GM23338 (cell line): ENCODE results near the gene SYTL1. TPM values are rescaled to one million over a fixed set of nuclear protein-coding genes. Genes with fewer than 3 reads are reported as not detected.

Experiments
- ATAC-seq: fragments of 200-7000 bp; cut with Tn5 transposase; 3 replicates; pipeline ENCODE4 v1.9.1; 2020
- DNase-seq: peaks from one replicate; pipeline ENCODE4 v3.0.0-alpha.2; 2015; ENCODE audit warnings: low spot score
- H2AFZ ChIP-seq: fragments of 200-600 bp; sonication (generic); 2 replicates; pipeline ENCODE4 v1.8.0; 2016; ENCODE audit warnings: antibody characterized with exemption, mild to moderate bottlenecking, moderate library complexity
- H3F3A ChIP-seq: fragments of 200-600 bp; sonication (generic); replicated peaks from 2 replicates; pipeline ENCODE4 v1.8.0; 2017; ENCODE audit warnings: antibody characterized with exemption, mixed run types, low read depth
- H3K27ac ChIP-seq: fragments of 200-600 bp; sonication (generic); 2 replicates; pipeline ENCODE4 v1.6.1; 2016; ENCODE audit warnings: low read depth
- H3K27me3 ChIP-seq: fragments of 200-600 bp; sonication (generic); 2 replicates; pipeline ENCODE4 v1.8.0; 2016; ENCODE audit warnings: mild to moderate bottlenecking, mixed run types, moderate library complexity; ENCODE audit not compliant: insufficient read depth
- H3K36me3 ChIP-seq: fragments of 200-600 bp; sonication (generic); 2 replicates; pipeline ENCODE4 v1.8.0; 2016; ENCODE audit warnings: mild to moderate bottlenecking; ENCODE audit not compliant: insufficient read depth
- H3K4me1 ChIP-seq: fragments of 200-600 bp; sonication (generic); 2 replicates; pipeline ENCODE4 v1.8.0; 2016; ENCODE audit warnings: mild to moderate bottlenecking, moderate library complexity; ENCODE audit not compliant: insufficient read depth
- H3K4me2 ChIP-seq: fragments of 200-600 bp; sonication (generic); 2 replicates; pipeline ENCODE4 v1.7.1; 2017; ENCODE audit warnings: mixed run types
- H3K4me3 ChIP-seq: fragments of 200-600 bp; sonication (generic); 2 replicates; pipeline ENCODE4 v1.6.1; 2016; ENCODE audit warnings: mixed run types
- H3K79me2 ChIP-seq: fragments of 200-600 bp; sonication (generic); replicated peaks from 2 replicates; pipeline ENCODE4 v1.8.0; 2017; ENCODE audit warnings: mild to moderate bottlenecking; ENCODE audit not compliant: insufficient read depth
- H3K9me2 ChIP-seq: fragments of 200-600 bp; sonication (generic); 2 replicates; pipeline ENCODE4 v1.8.0; 2017; ENCODE audit not compliant: insufficient read depth
- H4K20me1 ChIP-seq: fragments of 200-600 bp; sonication (generic); replicated peaks from 2 replicates; pipeline ENCODE4 v1.8.0; 2017; ENCODE audit warnings: mild to moderate bottlenecking; ENCODE audit not compliant: insufficient read depth
- H3K27ac Mint-ChIP-seq: 2 replicates; pipeline ENCODE4 v1.8.0; 2020; ENCODE audit warnings: inconsistent platforms, mild to moderate bottlenecking, moderate library complexity, mixed read lengths
- H3K27me3 Mint-ChIP-seq: 3 replicates; pipeline ENCODE4 v1.8.0; 2022; ENCODE audit warnings: low read depth, mild to moderate bottlenecking, moderate library complexity, mixed read lengths, inconsistent platforms; ENCODE audit not compliant: insufficient read depth, poor library complexity
- H3K36me3 Mint-ChIP-seq: 3 replicates; pipeline ENCODE4 v1.8.0; 2021; ENCODE audit warnings: low read depth, mild to moderate bottlenecking, inconsistent platforms, moderate library complexity, mixed read lengths
- H3K4me1 Mint-ChIP-seq: 3 replicates; pipeline ENCODE4 v1.8.0; 2020; ENCODE audit warnings: mild to moderate bottlenecking, inconsistent platforms, mixed read lengths
- H3K4me3 Mint-ChIP-seq: 3 replicates; pipeline ENCODE4 v1.8.0; 2021; ENCODE audit warnings: moderate library complexity, mild to moderate bottlenecking, inconsistent platforms, mixed read lengths
- H3K9me3 Mint-ChIP-seq: 3 replicates; pipeline ENCODE4 v1.8.0; 2020; ENCODE audit warnings: moderate library complexity, mild to moderate bottlenecking, inconsistent platforms, mixed read lengths
- CREB1 ChIP-seq: fragments of 250-450 bp; sonication (Bioruptor Pico); IDR thresholded peaks from 2 replicates; pipeline ENCODE4 v1.5.0; 2020; ENCODE audit warnings: low read depth, mild to moderate bottlenecking, moderate library complexity
- EZH2 ChIP-seq: fragments of 200-600 bp; sonication (generic); IDR thresholded peaks from one replicate; pipeline ENCODE4 v1.8.0; 2017; ENCODE audit warnings: antibody characterized with exemption, mild to moderate bottlenecking, low read depth; ENCODE audit not compliant: unreplicated experiment
- EZH2phosphoT487 ChIP-seq: fragments of 200-600 bp; sonication (generic); IDR thresholded peaks from one replicate; pipeline ENCODE4 v1.8.1; 2018; ENCODE audit warnings: antibody characterized with exemption; ENCODE audit not compliant: unreplicated experiment
- JUNB ChIP-seq: IDR thresholded peaks from one replicate; pipeline ENCODE4 v1.6.1; 2016; ENCODE audit warnings: antibody characterized with exemption; ENCODE audit not compliant: unreplicated experiment
- NANOG ChIP-seq: IDR thresholded peaks from 2 replicates; pipeline ENCODE4 v1.6.1; 2016; ENCODE audit warnings: antibody characterized with exemption, borderline replicate concordance
- POLR2AphosphoS5 ChIP-seq: IDR thresholded peaks from 2 replicates; pipeline ENCODE4 v1.6.1; 2016; ENCODE audit warnings: antibody characterized with exemption, low read depth
- STAT1 ChIP-seq: IDR thresholded peaks from one replicate; pipeline ENCODE4 v1.6.1; 2016; ENCODE audit warnings: antibody characterized with exemption; ENCODE audit not compliant: unreplicated experiment
- ZNF114 ChIP-seq: fragments of 250-450 bp; sonication (Bioruptor Pico); IDR thresholded peaks from 2 replicates; pipeline ENCODE4 v1.5.0; 2020; ENCODE audit warnings: mild to moderate bottlenecking, moderate library complexity
- ZNF331 ChIP-seq: fragments of 250-450 bp; sonication (Bioruptor Pico); IDR thresholded peaks from 2 replicates; pipeline ENCODE4 v1.5.0; 2020; ENCODE audit warnings: low read depth, mild to moderate bottlenecking, moderate library complexity
- polyA plus RNA-seq: library from polyadenylated mRNA; unstranded; fragments of >200 nt; fragmentation: Nextera tagmentation; extraction: Ambion mirVana; gene quantifications from 2 replicates; pipeline ENCODE4 v1.2.1, GENCODE V29; 2016
- total RNA-seq: library from RNA; depleted of rRNA; stranded (reverse); fragments of >200 nt; shearing (Covaris generic); gene quantifications from 2 replicates; pipeline ENCODE4 v1.2.3, GENCODE V29; 2014
- TF ChIP-seq, protein P1 (sequence below), 2 experiments: fragments of 200-600 bp in 1 of 2; sonication (generic) in 1 of 2; conservative IDR thresholded peaks; 2 replicates each; pipeline versions ENCODE4 v1.5.1 to v1.6.1; 2016 to 2017; ENCODE audit warnings: antibody characterized with exemption in 2 of 2, low read depth in 2 of 2, mild to moderate bottlenecking in 2 of 2, moderate library complexity in 1 of 2
- TF ChIP-seq, protein P2 (sequence below): IDR thresholded peaks from one replicate; pipeline ENCODE4 v1.6.1; 2018; ENCODE audit warnings: antibody characterized with exemption; ENCODE audit not compliant: unreplicated experiment
- TF ChIP-seq, protein P3 (sequence below): IDR thresholded peaks from 2 replicates; pipeline ENCODE4 v1.6.1; 2016; ENCODE audit warnings: antibody characterized with exemption
- TF ChIP-seq, protein P4 (sequence below): fragments of 250-450 bp; sonication (Bioruptor Pico); IDR thresholded peaks from 2 replicates; pipeline ENCODE4 v1.5.0; 2020; ENCODE audit warnings: mild to moderate bottlenecking, moderate library complexity

The SYTL1 gene
- total and polyA plus RNA-seq, 2 experiments from 2014 or later: 4.9 to 12.3 TPM

DNA sequence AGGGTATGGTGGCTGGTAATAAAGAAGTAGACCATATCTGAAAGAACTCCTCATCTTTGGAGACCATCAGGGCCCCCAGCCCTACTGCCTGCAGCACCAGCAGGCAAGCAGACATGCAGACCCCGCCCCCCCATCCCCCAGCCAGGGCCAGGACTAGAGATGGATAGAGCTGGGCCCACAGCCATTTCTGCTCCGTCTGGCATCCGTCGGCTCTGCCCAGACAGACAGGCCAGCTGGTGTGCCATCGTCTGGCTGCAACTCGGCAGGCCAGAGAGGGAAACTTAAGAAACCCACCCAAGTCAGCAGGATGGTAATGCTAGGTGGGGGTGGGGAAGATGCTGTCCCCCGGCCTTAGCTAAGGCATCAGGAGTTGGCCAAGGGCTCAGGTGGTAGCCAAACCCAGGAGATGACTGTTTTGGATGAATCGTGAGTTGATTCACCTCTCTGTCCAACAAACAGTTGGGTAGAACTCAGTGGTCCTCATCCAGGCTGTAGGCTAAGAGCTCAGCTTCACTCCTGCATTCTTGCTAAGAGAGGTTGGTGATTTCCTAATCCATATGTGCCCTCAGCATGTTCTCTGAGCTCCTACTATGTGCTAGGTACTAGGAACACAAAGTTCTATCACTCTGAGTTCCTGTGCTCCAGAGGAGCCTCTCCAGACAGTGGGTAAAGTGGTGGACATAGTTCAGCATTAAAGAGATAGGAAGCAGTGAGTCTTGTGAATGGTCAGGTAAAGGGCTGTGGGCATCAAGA, 43.0 kb upstream of the SYTL1 start:
- H3K4me3 Mint-ChIP-seq: no peak overlapping the region; the same call in 2 of the 3 replicates
- Histone ChIP-seq H2AFZ (no peak overlapping the region), H3K27ac (0 out of 2 replicates have a peak overlapping the region, but pooled peaks have one; percentile 55)

More for the DNA sequence above, 43.0 kb upstream of the SYTL1 start:
- H3K36me3 ChIP-seq: no peaks in the 10 kb centered on the region
- H3K9me2 ChIP-seq: no peaks in the 10 kb centered on the region
- H3K27me3 Mint-ChIP-seq: peaks cover 4% of the 10 kb centered on the region
- DNase-seq: no peak
- H3K4me1 ChIP-seq: peaks cover 15% of the 10 kb centered on the region
- H3K4me2 ChIP-seq: no peak overlapping the region
- no peaks in the 10 kb centered on the region for H3K9me3 Mint-ChIP-seq
- H3K27me3 ChIP-seq: no peaks in the 10 kb centered on the region
- H3K4me3 ChIP-seq: 0 out of 2 replicates have a peak overlapping the region, but pooled peaks have one; percentile 17
- no peaks in the 10 kb centered on the region for H4K20me1 ChIP-seq
- no peak for TF ChIP-seq STAT1
- TF ChIP-seq, protein P1, sequence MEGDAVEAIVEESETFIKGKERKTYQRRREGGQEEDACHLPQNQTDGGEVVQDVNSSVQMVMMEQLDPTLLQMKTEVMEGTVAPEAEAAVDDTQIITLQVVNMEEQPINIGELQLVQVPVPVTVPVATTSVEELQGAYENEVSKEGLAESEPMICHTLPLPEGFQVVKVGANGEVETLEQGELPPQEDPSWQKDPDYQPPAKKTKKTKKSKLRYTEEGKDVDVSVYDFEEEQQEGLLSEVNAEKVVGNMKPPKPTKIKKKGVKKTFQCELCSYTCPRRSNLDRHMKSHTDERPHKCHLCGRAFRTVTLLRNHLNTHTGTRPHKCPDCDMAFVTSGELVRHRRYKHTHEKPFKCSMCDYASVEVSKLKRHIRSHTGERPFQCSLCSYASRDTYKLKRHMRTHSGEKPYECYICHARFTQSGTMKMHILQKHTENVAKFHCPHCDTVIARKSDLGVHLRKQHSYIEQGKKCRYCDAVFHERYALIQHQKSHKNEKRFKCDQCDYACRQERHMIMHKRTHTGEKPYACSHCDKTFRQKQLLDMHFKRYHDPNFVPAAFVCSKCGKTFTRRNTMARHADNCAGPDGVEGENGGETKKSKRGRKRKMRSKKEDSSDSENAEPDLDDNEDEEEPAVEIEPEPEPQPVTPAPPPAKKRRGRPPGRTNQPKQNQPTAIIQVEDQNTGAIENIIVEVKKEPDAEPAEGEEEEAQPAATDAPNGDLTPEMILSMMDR (conservative IDR thresholded peaks at IDR 0.05; ENCODE audit: low read depth in 2 of 2): no peak
- TF ChIP-seq, protein P2, sequence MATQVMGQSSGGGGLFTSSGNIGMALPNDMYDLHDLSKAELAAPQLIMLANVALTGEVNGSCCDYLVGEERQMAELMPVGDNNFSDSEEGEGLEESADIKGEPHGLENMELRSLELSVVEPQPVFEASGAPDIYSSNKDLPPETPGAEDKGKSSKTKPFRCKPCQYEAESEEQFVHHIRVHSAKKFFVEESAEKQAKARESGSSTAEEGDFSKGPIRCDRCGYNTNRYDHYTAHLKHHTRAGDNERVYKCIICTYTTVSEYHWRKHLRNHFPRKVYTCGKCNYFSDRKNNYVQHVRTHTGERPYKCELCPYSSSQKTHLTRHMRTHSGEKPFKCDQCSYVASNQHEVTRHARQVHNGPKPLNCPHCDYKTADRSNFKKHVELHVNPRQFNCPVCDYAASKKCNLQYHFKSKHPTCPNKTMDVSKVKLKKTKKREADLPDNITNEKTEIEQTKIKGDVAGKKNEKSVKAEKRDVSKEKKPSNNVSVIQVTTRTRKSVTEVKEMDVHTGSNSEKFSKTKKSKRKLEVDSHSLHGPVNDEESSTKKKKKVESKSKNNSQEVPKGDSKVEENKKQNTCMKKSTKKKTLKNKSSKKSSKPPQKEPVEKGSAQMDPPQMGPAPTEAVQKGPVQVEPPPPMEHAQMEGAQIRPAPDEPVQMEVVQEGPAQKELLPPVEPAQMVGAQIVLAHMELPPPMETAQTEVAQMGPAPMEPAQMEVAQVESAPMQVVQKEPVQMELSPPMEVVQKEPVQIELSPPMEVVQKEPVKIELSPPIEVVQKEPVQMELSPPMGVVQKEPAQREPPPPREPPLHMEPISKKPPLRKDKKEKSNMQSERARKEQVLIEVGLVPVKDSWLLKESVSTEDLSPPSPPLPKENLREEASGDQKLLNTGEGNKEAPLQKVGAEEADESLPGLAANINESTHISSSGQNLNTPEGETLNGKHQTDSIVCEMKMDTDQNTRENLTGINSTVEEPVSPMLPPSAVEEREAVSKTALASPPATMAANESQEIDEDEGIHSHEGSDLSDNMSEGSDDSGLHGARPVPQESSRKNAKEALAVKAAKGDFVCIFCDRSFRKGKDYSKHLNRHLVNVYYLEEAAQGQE: no peak
- TF ChIP-seq, protein P3, sequence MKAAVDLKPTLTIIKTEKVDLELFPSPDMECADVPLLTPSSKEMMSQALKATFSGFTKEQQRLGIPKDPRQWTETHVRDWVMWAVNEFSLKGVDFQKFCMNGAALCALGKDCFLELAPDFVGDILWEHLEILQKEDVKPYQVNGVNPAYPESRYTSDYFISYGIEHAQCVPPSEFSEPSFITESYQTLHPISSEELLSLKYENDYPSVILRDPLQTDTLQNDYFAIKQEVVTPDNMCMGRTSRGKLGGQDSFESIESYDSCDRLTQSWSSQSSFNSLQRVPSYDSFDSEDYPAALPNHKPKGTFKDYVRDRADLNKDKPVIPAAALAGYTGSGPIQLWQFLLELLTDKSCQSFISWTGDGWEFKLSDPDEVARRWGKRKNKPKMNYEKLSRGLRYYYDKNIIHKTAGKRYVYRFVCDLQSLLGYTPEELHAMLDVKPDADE: no peak
- TF ChIP-seq EZH2phosphoT487: no peak
- TF ChIP-seq POLR2AphosphoS5: no peak
- no peak for TF ChIP-seq ZNF331
- no peak for TF ChIP-seq CREB1 (CRISPR knock-in tag)
- TF ChIP-seq JUNB: no peak
- TF ChIP-seq, protein P4, sequence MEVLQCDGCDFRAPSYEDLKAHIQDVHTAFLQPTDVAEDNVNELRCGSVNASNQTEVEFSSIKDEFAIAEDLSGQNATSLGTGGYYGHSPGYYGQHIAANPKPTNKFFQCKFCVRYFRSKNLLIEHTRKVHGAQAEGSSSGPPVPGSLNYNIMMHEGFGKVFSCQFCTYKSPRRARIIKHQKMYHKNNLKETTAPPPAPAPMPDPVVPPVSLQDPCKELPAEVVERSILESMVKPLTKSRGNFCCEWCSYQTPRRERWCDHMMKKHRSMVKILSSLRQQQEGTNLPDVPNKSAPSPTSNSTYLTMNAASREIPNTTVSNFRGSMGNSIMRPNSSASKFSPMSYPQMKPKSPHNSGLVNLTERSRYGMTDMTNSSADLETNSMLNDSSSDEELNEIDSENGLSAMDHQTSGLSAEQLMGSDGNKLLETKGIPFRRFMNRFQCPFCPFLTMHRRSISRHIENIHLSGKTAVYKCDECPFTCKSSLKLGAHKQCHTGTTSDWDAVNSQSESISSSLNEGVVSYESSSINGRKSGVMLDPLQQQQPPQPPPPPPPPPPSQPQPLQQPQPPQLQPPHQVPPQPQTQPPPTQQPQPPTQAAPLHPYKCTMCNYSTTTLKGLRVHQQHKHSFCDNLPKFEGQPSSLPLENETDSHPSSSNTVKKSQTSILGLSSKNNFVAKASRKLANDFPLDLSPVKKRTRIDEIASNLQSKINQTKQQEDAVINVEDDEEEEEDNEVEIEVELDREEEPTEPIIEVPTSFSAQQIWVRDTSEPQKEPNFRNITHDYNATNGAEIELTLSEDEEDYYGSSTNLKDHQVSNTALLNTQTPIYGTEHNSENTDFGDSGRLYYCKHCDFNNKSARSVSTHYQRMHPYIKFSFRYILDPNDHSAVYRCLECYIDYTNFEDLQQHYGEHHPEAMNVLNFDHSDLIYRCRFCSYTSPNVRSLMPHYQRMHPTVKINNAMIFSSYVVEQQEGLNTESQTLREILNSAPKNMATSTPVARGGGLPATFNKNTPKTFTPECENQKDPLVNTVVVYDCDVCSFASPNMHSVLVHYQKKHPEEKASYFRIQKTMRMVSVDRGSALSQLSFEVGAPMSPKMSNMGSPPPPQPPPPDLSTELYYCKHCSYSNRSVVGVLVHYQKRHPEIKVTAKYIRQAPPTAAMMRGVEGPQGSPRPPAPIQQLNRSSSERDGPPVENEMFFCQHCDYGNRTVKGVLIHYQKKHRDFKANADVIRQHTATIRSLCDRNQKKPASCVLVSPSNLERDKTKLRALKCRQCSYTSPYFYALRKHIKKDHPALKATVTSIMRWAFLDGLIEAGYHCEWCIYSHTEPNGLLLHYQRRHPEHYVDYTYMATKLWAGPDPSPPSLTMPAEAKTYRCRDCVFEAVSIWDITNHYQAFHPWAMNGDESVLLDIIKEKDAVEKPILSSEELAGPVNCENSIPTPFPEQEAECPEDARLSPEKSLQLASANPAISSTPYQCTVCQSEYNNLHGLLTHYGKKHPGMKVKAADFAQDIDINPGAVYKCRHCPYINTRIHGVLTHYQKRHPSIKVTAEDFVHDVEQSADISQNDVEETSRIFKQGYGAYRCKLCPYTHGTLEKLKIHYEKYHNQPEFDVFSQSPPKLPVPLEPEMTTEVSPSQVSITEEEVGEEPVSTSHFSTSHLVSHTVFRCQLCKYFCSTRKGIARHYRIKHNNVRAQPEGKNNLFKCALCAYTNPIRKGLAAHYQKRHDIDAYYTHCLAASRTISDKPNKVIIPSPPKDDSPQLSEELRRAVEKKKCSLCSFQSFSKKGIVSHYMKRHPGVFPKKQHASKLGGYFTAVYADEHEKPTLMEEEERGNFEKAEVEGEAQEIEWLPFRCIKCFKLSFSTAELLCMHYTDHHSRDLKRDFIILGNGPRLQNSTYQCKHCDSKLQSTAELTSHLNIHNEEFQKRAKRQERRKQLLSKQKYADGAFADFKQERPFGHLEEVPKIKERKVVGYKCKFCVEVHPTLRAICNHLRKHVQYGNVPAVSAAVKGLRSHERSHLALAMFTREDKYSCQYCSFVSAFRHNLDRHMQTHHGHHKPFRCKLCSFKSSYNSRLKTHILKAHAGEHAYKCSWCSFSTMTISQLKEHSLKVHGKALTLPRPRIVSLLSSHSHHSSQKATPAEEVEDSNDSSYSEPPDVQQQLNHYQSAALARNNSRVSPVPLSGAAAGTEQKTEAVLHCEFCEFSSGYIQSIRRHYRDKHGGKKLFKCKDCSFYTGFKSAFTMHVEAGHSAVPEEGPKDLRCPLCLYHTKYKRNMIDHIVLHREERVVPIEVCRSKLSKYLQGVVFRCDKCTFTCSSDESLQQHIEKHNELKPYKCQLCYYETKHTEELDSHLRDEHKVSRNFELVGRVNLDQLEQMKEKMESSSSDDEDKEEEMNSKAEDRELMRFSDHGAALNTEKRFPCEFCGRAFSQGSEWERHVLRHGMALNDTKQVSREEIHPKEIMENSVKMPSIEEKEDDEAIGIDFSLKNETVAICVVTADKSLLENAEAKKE (CRISPR knock-in tag): no peak
- TF ChIP-seq NANOG: no peak
- no peak for TF ChIP-seq ZNF114
- TF ChIP-seq EZH2: no peak
- H3K79me2 ChIP-seq: no peaks in the 10 kb centered on the region
- ATAC-seq: no peak
- H3F3A ChIP-seq: no peaks in the 10 kb centered on the region
- no peaks in the 10 kb centered on the region; the same call in 2 of the 3 replicates for H3K36me3 Mint-ChIP-seq
- peaks cover 32% of the 10 kb centered on the region for H3K4me1 Mint-ChIP-seq
- H3K27ac Mint-ChIP-seq: no peak overlapping the region; the same call in 1 of the 2 replicates
